22Rv1 (cell line): ENCODE measurements around the gene STAB1.

Experiments
- CTCF ChIP-seq: fragments of 450-650 bp; IDR thresholded peaks from 2 replicates; pipeline ENCODE4 v1.5.1; 2017; ENCODE audit warnings: mild to moderate bottlenecking
- ZFX ChIP-seq: fragments of 450-650 bp; IDR thresholded peaks from 2 replicates; pipeline ENCODE4 v1.6.1; 2017; ENCODE audit warnings: antibody characterized with exemption, borderline replicate concordance

DNA sequence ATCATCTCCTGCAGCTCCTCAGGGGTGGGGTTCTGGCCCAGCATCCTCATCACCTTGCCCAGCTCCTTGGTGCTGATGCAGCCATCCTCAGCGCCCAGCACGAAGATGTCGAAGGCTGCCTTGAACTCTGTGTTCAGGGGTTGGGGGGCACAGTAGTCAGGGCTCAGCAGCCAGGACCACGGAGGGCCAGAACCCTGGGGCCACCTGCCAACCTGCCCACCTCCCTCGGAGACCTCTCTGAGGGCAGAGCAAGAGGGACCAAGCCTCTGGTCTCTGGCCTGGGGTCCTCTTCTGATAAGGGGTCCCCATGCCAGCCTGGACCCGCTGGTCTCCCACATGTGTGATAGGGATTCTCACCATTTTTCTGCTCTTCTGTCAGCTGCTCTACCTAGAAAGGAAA is 43.0 kb upstream of the STAB1 start:
- no peak for TF ChIP-seq CTCF
- no peak for TF ChIP-seq ZFX
